ENCODE results near the gene PGA4.

PGA4 gene

GRCh38 chr11:61279934-61280659, 58.0 kb downstream of the PGA4 start:
- DNase-seq (ENCODE audit: low spot score): peak; percentile 52

DNA sequence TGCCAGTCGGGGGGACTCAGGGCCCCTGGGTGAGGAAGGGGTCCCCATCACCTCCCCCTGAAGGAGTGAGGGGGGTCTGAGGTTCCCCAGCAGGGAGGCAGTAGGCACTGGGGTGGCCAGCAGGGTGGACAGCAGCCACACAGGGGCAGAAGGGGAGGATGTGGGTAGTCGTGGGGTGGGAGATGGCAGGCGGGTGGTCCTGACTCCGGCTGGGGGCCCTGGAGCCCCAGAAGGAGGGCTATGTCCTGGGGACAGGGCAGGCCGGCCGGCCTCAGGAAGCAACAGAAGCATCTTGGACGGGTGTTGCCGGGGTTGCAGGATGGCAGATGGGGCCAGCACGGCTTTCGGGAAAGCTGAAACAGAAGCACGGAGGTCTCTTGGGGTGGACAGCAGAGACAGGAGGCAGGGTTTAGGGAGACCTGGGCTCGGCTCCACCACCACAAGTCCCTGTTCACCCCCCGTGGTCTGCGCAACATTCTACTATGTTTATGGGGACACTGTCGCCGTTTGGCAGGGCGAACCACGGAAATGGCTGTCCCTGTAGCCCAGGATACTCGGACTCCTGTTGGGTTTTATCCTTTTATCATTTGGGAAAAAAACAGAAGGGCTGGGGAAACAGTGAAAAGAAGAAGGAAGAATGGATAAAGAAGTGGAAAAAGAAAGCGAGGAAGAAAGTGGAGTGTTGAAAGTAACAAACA, 58.9 kb downstream of the PGA4 start:
- no peak for DNase-seq (ENCODE audit: low spot score)

Measured in hematopoietic multipotent progenitor cell treated with erythropoietin and hydrocortisone succinate and interleukin-3 and kit ligand, for 15 days (in vitro differentiated cells).